HG03558 (cell line): ENCODE data around the gene COPG2.
"Not testable (repeated sequence)": the region's sequence is repeated elsewhere in the genome, so short reads cannot be mapped to it uniquely, and the experiment has no call there.

Source experiments
- ATAC-seq: cut with Tn5 transposase; IDR thresholded peaks from one replicate; pipeline ENCODE4 v1.9.1; 2021; ENCODE audit warnings: moderate number of reproducible peaks; ENCODE audit not compliant: unreplicated experiment; ENCODE audit errors: extremely low read depth

The COPG2 gene

GRCh38 chr7:130668258-130669084, at the start of gene COPG2:
TSS of gene COPG2 (minus strand) at chr7:130668748. CDS start at chr7:130668668, 80 bp downstream.
- ATAC-seq = peak; percentile 80

- no peak for ATAC-seq
These were observed 43.9 kb upstream of the COPG2 start for GRCh38 chr7:130712416-130712815.

- ATAC-seq = no peak
These were observed 40.2 kb upstream of the COPG2 start for GRCh38 chr7:130708766-130709165.

GRCh38 chr7:130708001-130708400, 39.5 kb upstream of the COPG2 start:
- ATAC-seq = no peak

GRCh38 chr7:130703851-130704250, 35.3 kb upstream of the COPG2 start:
- ATAC-seq = no peak

GRCh38 chr7:130701650-130702049, 33.1 kb upstream of the COPG2 start:
- no peak for ATAC-seq

- no peak for ATAC-seq
These were observed 32.2 kb upstream of the COPG2 start for GRCh38 chr7:130700760-130701159.

GRCh38 chr7:130699686-130700085, 31.1 kb upstream of the COPG2 start:
- no peak for ATAC-seq

GRCh38 chr7:130697820-130698219, 29.3 kb upstream of the COPG2 start:
- ATAC-seq = no peak

- no peak for ATAC-seq
These were observed 27.3 kb upstream of the COPG2 start for GRCh38 chr7:130695840-130696239.

GRCh38 chr7:130692396-130692795, 23.8 kb upstream of the COPG2 start:
- not testable (repeated sequence) for ATAC-seq

- no peak for ATAC-seq
These were observed 21.1 kb upstream of the COPG2 start for GRCh38 chr7:130689683-130690082.

- ATAC-seq = no peak
These were observed 14.5 kb upstream of the COPG2 start for GRCh38 chr7:130683026-130683425.

GRCh38 chr7:130674456-130674855, 5.9 kb upstream of the COPG2 start:
- no peak for ATAC-seq

- no peak for ATAC-seq
These were observed 4.5 kb upstream of the COPG2 start for GRCh38 chr7:130673066-130673465.

GRCh38 chr7:130672146-130672545, 3.6 kb upstream of the COPG2 start:
- no peak for ATAC-seq

- no peak for ATAC-seq
These were observed 645 bp upstream of the COPG2 start for GRCh38 chr7:130669085-130669700.

- no peak for ATAC-seq
These were observed 823 bp downstream of the COPG2 start for GRCh38 chr7:130667593-130668257.

GRCh38 chr7:130662426-130662825, 6.1 kb downstream of the COPG2 start:
- ATAC-seq = no peak

- no peak for ATAC-seq
These were observed 13.3 kb downstream of the COPG2 start for GRCh38 chr7:130655286-130655685.

GRCh38 chr7:130654850-130655249, 13.7 kb downstream of the COPG2 start:
- ATAC-seq = no peak
